Loucy (cell line): ENCODE data around the gene CST9L.

ENCODE experiments used
- CTCF ChIP-seq: fragments of 200-600 bp; sonication (generic); conservative IDR thresholded peaks from 2 replicates; pipeline ENCODE4 v1.5.1; 2014; ENCODE audit warnings: mild to moderate bottlenecking, antibody characterized with exemption, low read length
- EZH2phosphoT487 ChIP-seq: fragments of 200-600 bp; IDR thresholded peaks from 2 replicates; pipeline ENCODE4 v1.6.1; 2018; ENCODE audit warnings: antibody characterized with exemption, mild to moderate bottlenecking, moderate library complexity, borderline replicate concordance

DNA sequence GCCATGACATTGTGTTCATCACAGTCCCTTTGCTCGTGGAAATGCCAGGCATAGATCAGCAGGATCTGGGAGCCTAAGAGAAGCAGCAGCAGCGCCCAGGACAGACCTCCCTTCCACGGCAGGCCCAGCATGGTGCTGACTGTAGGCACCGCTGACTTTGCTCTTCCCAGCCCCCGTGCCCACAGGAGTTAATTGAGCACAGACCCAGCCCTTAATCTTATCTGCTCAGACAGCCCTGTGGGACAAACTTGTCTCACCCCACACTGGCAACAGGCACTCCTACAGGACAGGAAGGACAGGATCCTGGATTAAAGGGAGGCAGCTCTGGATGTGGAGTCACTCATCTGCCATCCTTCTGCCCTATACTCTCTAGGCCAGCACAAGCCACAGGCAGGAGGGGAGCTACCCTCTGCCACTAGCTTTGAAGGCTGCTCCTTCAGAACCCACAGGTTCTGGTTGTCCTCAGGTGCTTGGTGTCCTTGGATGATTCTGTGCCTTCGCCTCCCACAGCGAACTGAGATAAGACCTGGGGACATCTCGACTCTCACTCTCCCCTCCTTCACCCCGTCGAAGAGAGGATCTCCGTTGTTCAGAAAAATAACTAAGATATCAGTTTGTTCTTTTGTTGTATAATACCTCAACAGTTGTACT is at the start of gene CST9L:
- TF ChIP-seq CTCF (no peak), EZH2phosphoT487 (no peak)
